GM12864 (cell line): ENCODE data around the gene RTTN.
"Not testable (repeated sequence)": the region's sequence is repeated elsewhere in the genome, so short reads cannot be mapped to it uniquely, and the experiment has no call there.

Source experiments
- DNase-seq: peaks from one replicate; pipeline ENCODE4 v3.0.0-alpha.2; 2011; ENCODE audit warnings: low read depth
- H3K4me3 ChIP-seq: 2 replicates; pipeline ENCODE4 v1.5.1; 2011; ENCODE audit warnings: mild to moderate bottlenecking, low read depth, low read length, control low read depth
- CTCF ChIP-seq: IDR thresholded peaks from 2 replicates; pipeline ENCODE4 v1.5.1; 2011; ENCODE audit warnings: low read depth, mild to moderate bottlenecking, moderate library complexity, low read length, control low read depth, inconsistent platforms; ENCODE audit errors: missing control alignments

RTTN gene

GRCh38 chr18:69980509-69980908 is 225.0 kb downstream of the RTTN start:
- no peak for DNase-seq
- H3K4me3 ChIP-seq = no peak overlapping the region
- no peak for TF ChIP-seq CTCF

- DNase-seq = peak; percentile 55
- no peak for TF ChIP-seq CTCF
These were observed 226.5 kb downstream of the RTTN start for GRCh38 chr18:69978732-69979715.

GRCh38 chr18:69975294-69975693 is 230.2 kb downstream of the RTTN start:
- not testable (repeated sequence) for H3K4me3 ChIP-seq, DNase-seq

More at GRCh38 chr18:69978732-69979715, 226.5 kb downstream of the RTTN start:
- no peak overlapping the region for H3K4me3 ChIP-seq

- no peak for DNase-seq
- TF ChIP-seq CTCF = no peak
These were observed 231.1 kb downstream of the RTTN start for GRCh38 chr18:69974365-69974764.

GRCh38 chr18:69969491-69969890 is 236.0 kb downstream of the RTTN start:
- H3K4me3 ChIP-seq = no peak overlapping the region
- no peak for TF ChIP-seq CTCF
- DNase-seq = no peak

More at GRCh38 chr18:69974365-69974764, 231.1 kb downstream of the RTTN start:
- no peak overlapping the region for H3K4me3 ChIP-seq

GRCh38 chr18:69968039-69968438 is 237.4 kb downstream of the RTTN start:
- DNase-seq = no peak
- no peak overlapping the region for H3K4me3 ChIP-seq
- no peak for TF ChIP-seq CTCF

- no peak for TF ChIP-seq CTCF
- no peak overlapping the region for H3K4me3 ChIP-seq
- no peak for DNase-seq
These were observed 242.3 kb downstream of the RTTN start for GRCh38 chr18:69963196-69963595.
